GM12875 (cell line): ENCODE results near the gene TPD52L1.

ENCODE experiments used
- H3K4me3 ChIP-seq: one replicate; pipeline ENCODE4 v1.5.1; 2011; ENCODE audit warnings: low read depth, low read length, control low read depth
- CTCF ChIP-seq: IDR thresholded peaks from 2 replicates; pipeline ENCODE4 v1.5.1; 2011; ENCODE audit warnings: low read depth, mild to moderate bottlenecking, control low read depth, inconsistent platforms, low read length, moderate library complexity, borderline replicate concordance; ENCODE audit not compliant: insufficient read depth

TPD52L1 gene

GRCh38 chr6:125165776-125166175 is 12.2 kb downstream of the TPD52L1 start:
- TF ChIP-seq CTCF: no peak
- no peak overlapping the region for H3K4me3 ChIP-seq

- no peak overlapping the region for H3K4me3 ChIP-seq
- TF ChIP-seq CTCF: no peak
Measured at GRCh38 chr6:125166711-125167110, 13.1 kb downstream of the TPD52L1 start.

- no peak for TF ChIP-seq CTCF
- no peak overlapping the region for H3K4me3 ChIP-seq
Measured at GRCh38 chr6:125167579-125167978, 14.0 kb downstream of the TPD52L1 start.

- TF ChIP-seq CTCF: no peak
- no peak overlapping the region for H3K4me3 ChIP-seq
Measured at GRCh38 chr6:125169058-125169457, 15.5 kb downstream of the TPD52L1 start.

GRCh38 chr6:125169522-125169921 is 15.9 kb downstream of the TPD52L1 start:
- TF ChIP-seq CTCF: no peak
- no peak overlapping the region for H3K4me3 ChIP-seq

- no peak for TF ChIP-seq CTCF
Measured at GRCh38 chr6:125170376-125170775, 16.8 kb downstream of the TPD52L1 start.

GRCh38 chr6:125173341-125174095 is 19.9 kb downstream of the TPD52L1 start:
- no peak for TF ChIP-seq CTCF
- no peak overlapping the region for H3K4me3 ChIP-seq

More at GRCh38 chr6:125170376-125170775, 16.8 kb downstream of the TPD52L1 start:
- no peak overlapping the region for H3K4me3 ChIP-seq
